DND-41 (cell line): Measurements from ENCODE around the gene DLGAP5.

ENCODE experiments used
- ATAC-seq: fragments of 200-7000 bp; cut with Tn5 transposase; 3 replicates; pipeline ENCODE4 v1.9.1; 2021; ENCODE audit warnings: low read depth; ENCODE audit not compliant: insufficient read depth
- DNase-seq: peaks from one replicate; pipeline ENCODE4 v3.0.0-alpha.2; 2020
- H2AFZ ChIP-seq: 2 replicates; pipeline ENCODE4 v1.6.0; 2012; ENCODE audit warnings: low read depth, low read length
- H3K27ac ChIP-seq: 2 replicates; pipeline ENCODE4 v1.5.1; 2012; ENCODE audit warnings: low read length, inconsistent platforms
- H3K27me3 ChIP-seq: fragments of 200-600 bp; sonication (generic); 2 replicates; pipeline ENCODE4 v1.6.0; 2012; ENCODE audit warnings: low read length, mild to moderate bottlenecking, inconsistent platforms; ENCODE audit not compliant: insufficient read depth, poor library complexity
- H3K36me3 ChIP-seq: 2 replicates; pipeline ENCODE4 v1.5.1; 2012; ENCODE audit warnings: low read length, inconsistent platforms; ENCODE audit not compliant: insufficient read depth
- H3K4me1 ChIP-seq: 2 replicates; pipeline ENCODE4 v1.5.1; 2012; ENCODE audit warnings: mild to moderate bottlenecking, low read length; ENCODE audit not compliant: insufficient read depth
- H3K4me2 ChIP-seq: 2 replicates; pipeline ENCODE4 v1.6.0; 2012; ENCODE audit warnings: mild to moderate bottlenecking, moderate library complexity, low read length, inconsistent platforms; ENCODE audit not compliant: insufficient read depth
- H3K4me3 ChIP-seq, 2 experiments: fragments of 200-600 bp in 1 of 2; shearing (Covaris generic) in 1 of 2; 2 replicates each; pipeline ENCODE4 v1.5.1; 2012 to 2016; ENCODE audit warnings: inconsistent platforms in 2 of 2, low read length in 2 of 2, mild to moderate bottlenecking in 2 of 2, low read depth in 1 of 2, moderate library complexity in 1 of 2
- H3K79me2 ChIP-seq: 2 replicates; pipeline ENCODE4 v1.6.0; 2012; ENCODE audit warnings: low read length, inconsistent platforms; ENCODE audit not compliant: insufficient read depth
- H3K9ac ChIP-seq: 2 replicates; pipeline ENCODE4 v1.6.0; 2012; ENCODE audit warnings: low read depth, mild to moderate bottlenecking, inconsistent platforms, low read length, moderate library complexity
- H3K9me3 ChIP-seq: 2 replicates; pipeline ENCODE4 v1.5.1; 2012; ENCODE audit warnings: low read length, moderate library complexity, mild to moderate bottlenecking, inconsistent platforms; ENCODE audit not compliant: insufficient read depth, severe bottlenecking
- H4K20me1 ChIP-seq: 2 replicates; pipeline ENCODE4 v1.6.0; 2012; ENCODE audit warnings: low read length; ENCODE audit not compliant: insufficient read depth
- EZH2 ChIP-seq: IDR thresholded peaks from 3 replicates; pipeline ENCODE4 v1.6.1; 2012; ENCODE audit warnings: borderline replicate concordance, low read depth, mild to moderate bottlenecking, moderate library complexity, low read length, inconsistent platforms; ENCODE audit not compliant: severe bottlenecking
- TF ChIP-seq, protein P1 (sequence below): IDR thresholded peaks from 2 replicates; pipeline ENCODE4 v1.5.1; 2012; ENCODE audit warnings: borderline replicate concordance, low read length, moderate library complexity, mild to moderate bottlenecking; ENCODE audit not compliant: poor library complexity, severe bottlenecking; ENCODE audit errors: extremely low read depth

DLGAP5 gene

DNA sequence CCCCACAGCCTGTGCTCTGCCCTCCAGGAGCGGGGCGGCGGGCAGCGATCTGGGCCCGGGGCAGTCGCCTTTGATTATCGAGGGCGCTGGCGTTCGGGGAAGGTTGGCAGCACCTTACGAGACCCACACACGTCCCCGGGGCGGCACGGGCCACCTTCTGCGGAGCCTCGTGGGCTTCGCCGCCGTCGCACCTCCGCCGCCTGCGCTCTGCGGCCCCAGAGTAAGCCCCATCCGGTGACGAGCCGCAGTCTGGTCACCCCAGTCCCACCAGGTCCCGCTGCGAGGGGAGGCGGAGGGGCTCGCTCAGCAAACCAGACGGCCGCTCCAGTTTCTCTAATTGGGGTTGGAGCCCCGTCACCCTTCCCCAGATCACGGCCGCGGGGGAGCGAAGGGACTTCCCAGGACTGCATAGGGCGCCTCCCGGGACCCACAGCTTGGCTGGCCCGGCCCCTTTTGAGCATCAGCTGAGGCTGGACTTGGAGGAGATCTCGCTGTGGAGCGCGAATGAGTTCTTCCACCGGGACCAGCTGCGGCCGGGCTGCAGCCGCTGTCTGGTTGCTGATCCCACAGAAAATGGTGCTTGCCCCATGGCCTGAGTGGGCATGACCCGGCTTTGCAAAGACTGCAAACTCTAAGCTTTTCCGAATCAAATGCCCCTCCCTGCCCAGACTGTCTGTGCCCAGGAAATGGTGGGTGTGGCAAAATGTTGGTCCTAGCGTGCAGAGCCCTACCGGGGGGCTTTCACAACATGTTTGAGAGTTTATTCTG lies 61.8 kb downstream of the DLGAP5 start:
- ATAC-seq = no peak
- H3K9me3 ChIP-seq = no peaks in the 10 kb centered on the region
- no peaks in the 10 kb centered on the region for H3K4me1 ChIP-seq
- no peaks in the 10 kb centered on the region for H3K36me3 ChIP-seq
- H3K27me3 ChIP-seq = no peaks in the 10 kb centered on the region
- H4K20me1 ChIP-seq = no peaks in the 10 kb centered on the region
- H3K79me2 ChIP-seq = no peaks in the 10 kb centered on the region
- H3K27ac ChIP-seq = no peak overlapping the region
- no peak overlapping the region for H3K9ac ChIP-seq
- no peak overlapping the region for H2AFZ ChIP-seq
- H3K4me2 ChIP-seq = no peak overlapping the region
- H3K4me3 ChIP-seq = no peak overlapping the region
- no peak for DNase-seq
- TF ChIP-seq EZH2 = no peak
- TF ChIP-seq, protein P1, sequence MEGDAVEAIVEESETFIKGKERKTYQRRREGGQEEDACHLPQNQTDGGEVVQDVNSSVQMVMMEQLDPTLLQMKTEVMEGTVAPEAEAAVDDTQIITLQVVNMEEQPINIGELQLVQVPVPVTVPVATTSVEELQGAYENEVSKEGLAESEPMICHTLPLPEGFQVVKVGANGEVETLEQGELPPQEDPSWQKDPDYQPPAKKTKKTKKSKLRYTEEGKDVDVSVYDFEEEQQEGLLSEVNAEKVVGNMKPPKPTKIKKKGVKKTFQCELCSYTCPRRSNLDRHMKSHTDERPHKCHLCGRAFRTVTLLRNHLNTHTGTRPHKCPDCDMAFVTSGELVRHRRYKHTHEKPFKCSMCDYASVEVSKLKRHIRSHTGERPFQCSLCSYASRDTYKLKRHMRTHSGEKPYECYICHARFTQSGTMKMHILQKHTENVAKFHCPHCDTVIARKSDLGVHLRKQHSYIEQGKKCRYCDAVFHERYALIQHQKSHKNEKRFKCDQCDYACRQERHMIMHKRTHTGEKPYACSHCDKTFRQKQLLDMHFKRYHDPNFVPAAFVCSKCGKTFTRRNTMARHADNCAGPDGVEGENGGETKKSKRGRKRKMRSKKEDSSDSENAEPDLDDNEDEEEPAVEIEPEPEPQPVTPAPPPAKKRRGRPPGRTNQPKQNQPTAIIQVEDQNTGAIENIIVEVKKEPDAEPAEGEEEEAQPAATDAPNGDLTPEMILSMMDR = no peak

DNA sequence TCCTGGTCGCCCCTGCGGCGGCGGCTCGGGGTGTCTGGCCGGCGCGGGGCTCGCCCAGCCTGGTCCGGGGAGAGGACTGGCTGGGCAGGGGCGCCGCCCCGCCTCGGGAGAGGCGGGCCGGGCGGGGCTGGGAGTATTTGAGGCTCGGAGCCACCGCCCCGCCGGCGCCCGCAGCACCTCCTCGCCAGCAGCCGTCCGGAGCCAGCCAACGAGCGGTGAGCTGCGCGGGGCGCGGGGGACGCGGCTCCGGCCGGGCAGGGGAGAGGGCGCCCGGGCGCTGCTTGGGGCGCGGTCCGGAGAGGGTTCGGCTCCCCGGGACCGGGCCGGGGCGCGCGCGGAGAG lies 62.3 kb downstream of the DLGAP5 start, which contains the start of gene LGALS3:
TSS of gene LGALS3 (plus strand) at position 167 of the 342 bp plus-strand sequence. CDS start 8,122 bp downstream, outside the sequence.
- Histone ChIP-seq H3K4me3 (no peak within 1 kb of the TSS), H3K9me3 (no peaks in the 10 kb centered on the region), H2AFZ (no peak within 1 kb of the TSS), H3K27ac (no peak within 1 kb of the TSS), H3K27me3 (no peaks in the 10 kb centered on the region), H3K79me2 (no peaks in the 10 kb centered on the region), H3K4me2 (no peak within 1 kb of the TSS), H3K9ac (no peak within 1 kb of the TSS), H3K4me1 (no peaks in the 10 kb centered on the region), H4K20me1 (no peaks in the 10 kb centered on the region), H3K36me3 (no peaks in the 10 kb centered on the region)
- no peak for ATAC-seq
- DNase-seq = no peak
- TF ChIP-seq, protein P1 = no peak
- no peak for TF ChIP-seq EZH2

DNA sequence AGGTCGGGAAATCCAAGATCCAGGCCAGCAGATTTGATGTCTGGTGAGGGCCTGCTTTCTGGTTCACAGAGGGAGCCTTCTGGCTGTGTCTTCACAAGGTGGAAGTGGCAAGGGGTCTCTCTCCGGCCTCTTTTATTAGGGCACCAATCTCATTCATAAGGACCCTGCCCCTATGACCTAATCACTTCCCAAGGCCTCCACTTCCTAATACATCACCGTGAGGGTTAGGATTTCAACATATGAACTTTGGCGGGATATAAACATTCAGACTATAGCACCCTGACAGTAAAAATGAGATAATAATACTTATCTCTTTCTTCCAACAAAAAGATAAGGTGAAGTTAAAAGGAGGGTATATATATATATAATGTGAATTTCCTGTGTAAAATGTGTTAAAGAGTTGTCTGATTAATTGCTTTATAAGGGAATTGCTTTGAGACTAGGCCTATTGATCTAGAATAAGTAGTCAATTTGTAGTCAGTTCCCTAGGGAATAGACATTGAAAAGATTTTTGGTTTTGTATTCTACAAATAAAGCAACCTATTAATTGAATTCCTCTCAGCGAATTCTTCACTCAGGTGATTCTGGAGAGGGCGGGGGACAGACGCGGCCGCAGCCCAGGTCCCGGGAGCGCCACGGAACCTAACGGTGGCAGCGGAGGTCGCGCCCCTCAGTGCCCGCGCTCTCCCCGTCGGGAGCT lies 62.8 kb downstream of the DLGAP5 start:
- Histone ChIP-seq H2AFZ (no peak overlapping the region), H3K9me3 (no peaks in the 10 kb centered on the region), H3K79me2 (no peaks in the 10 kb centered on the region), H4K20me1 (no peaks in the 10 kb centered on the region), H3K4me3 (no peak overlapping the region), H3K4me2 (no peak overlapping the region), H3K9ac (no peak overlapping the region), H3K4me1 (no peaks in the 10 kb centered on the region), H3K36me3 (no peaks in the 10 kb centered on the region), H3K27ac (no peak overlapping the region), H3K27me3 (no peaks in the 10 kb centered on the region)
- DNase-seq (no peak), ATAC-seq (no peak)
- TF ChIP-seq, protein P1 = no peak
- TF ChIP-seq EZH2 = no peak
